H1 (cell line): ENCODE measurements around the gene OR2A2. TPM values are rescaled to one million over a fixed set of nuclear protein-coding genes. Genes with fewer than 3 reads are reported as not detected.

Experiments used
- CTCF ChIA-PET: fragments of 300-600 bp; sonication (Branson Sonifier 250); formaldehyde crosslinking; loops from one replicate; lab custom pipeline; 2021; ENCODE audit not compliant: partially characterized antibody; lab: Charles Lee
- POLR2A ChIA-PET: fragments of 300-600 bp; sonication (Branson Sonifier 250); formaldehyde crosslinking; loops from one replicate; lab custom pipeline; 2021; ENCODE audit warnings: inconsistent platforms; ENCODE audit not compliant: partially characterized antibody; lab: Charles Lee
- DNase-seq, 2 experiments: peaks; one replicate each; pipeline versions ENCODE4 v3.0.0 to v3.0.0-alpha.2; 2010 to 2022; ENCODE audit warnings: low spot score in 2 of 2, low read depth in 1 of 2, mixed read lengths in 1 of 2
- FAIRE-seq: peaks from 2 replicates; lab custom pipeline; 2011; peaks lifted over from hg19 to GRCh38; lab: Jason Lieb, UNC
- H2AFZ ChIP-seq: 2 replicates; pipeline ENCODE4 v1.8.1; 2012; ENCODE audit warnings: low read length, inconsistent platforms
- H2AK5ac ChIP-seq: 2 replicates; pipeline ENCODE4 v1.6.1; 2013; ENCODE audit warnings: low read depth, low read length
- H2BK120ac ChIP-seq: replicated peaks from 2 replicates; pipeline ENCODE3; 2013; ENCODE audit warnings: low read depth, low read length, inconsistent platforms
- H2BK12ac ChIP-seq: 2 replicates; pipeline ENCODE4 v1.6.1; 2013; ENCODE audit warnings: low read depth, low read length
- H2BK15ac ChIP-seq: 2 replicates; pipeline ENCODE4 v1.6.1; 2013; ENCODE audit warnings: low read length
- H2BK20ac ChIP-seq: 2 replicates; pipeline ENCODE4 v1.6.1; 2013; ENCODE audit warnings: low read length
- H2BK5ac ChIP-seq: 2 replicates; pipeline ENCODE4 v1.6.1; 2013; ENCODE audit warnings: low read depth, low read length
- H3K14ac ChIP-seq: 2 replicates; pipeline ENCODE4 v1.6.1; 2013; ENCODE audit warnings: inconsistent platforms; ENCODE audit not compliant: insufficient read length
- H3K18ac ChIP-seq: 2 replicates; pipeline ENCODE4 v1.6.1; 2013; ENCODE audit warnings: low read length; ENCODE audit errors: extremely low read depth
- H3K23ac ChIP-seq: 2 replicates; pipeline ENCODE4 v1.6.1; 2013; ENCODE audit warnings: inconsistent platforms; ENCODE audit not compliant: insufficient read length
- H3K23me2 ChIP-seq: 2 replicates; pipeline ENCODE4 v1.6.1; 2013; ENCODE audit warnings: low read depth, low read length
- H3K27ac ChIP-seq: 2 replicates; pipeline ENCODE4 v1.6.1; 2011; ENCODE audit warnings: low read depth, low read length, inconsistent platforms
- H3K27me3 ChIP-seq, 4 experiments: replicated peaks in 1 of 4; 1 replicate in 1 of 4; 2 replicates in 3 of 4; pipeline versions ENCODE4 v1.6.1 to v1.8.1; 2011 to 2013; ENCODE audit warnings: low read length in 3 of 4, mild to moderate bottlenecking in 3 of 4, inconsistent platforms in 2 of 4, mixed read lengths in 2 of 4, moderate library complexity in 1 of 4; ENCODE audit not compliant: control insufficient read depth in 3 of 4, insufficient read depth in 3 of 4; ENCODE audit errors: extremely low read depth in 1 of 4
- H3K36me3 ChIP-seq, 4 experiments: 2 replicates each; pipeline versions ENCODE4 v1.6.1 to v1.8.1; 2011 to 2013; ENCODE audit warnings: mild to moderate bottlenecking in 4 of 4, low read length in 3 of 4, moderate library complexity in 2 of 4, control low read depth in 1 of 4, inconsistent platforms in 1 of 4; ENCODE audit not compliant: insufficient read depth in 4 of 4, control insufficient read depth in 2 of 4
- H3K4ac ChIP-seq: replicated peaks from 2 replicates; pipeline ENCODE3; 2013; ENCODE audit warnings: low read length, low read depth, mixed read lengths, inconsistent platforms; ENCODE audit not compliant: insufficient read length
- H3K4me1 ChIP-seq, 4 experiments: replicated peaks in 1 of 4; 1 replicate in 1 of 4; 2 replicates in 3 of 4; pipeline versions ENCODE4 v1.6.1 to v1.8.1; 2011 to 2013; ENCODE audit warnings: low read length in 3 of 4, inconsistent platforms in 2 of 4, mixed read lengths in 1 of 4; ENCODE audit not compliant: insufficient read depth in 4 of 4, control insufficient read depth in 3 of 4
- H3K4me2 ChIP-seq, 2 experiments: 2 replicates each; pipeline versions ENCODE4 v1.6.1 to v1.8.1; 2011 to 2013; ENCODE audit warnings: low read depth in 2 of 2, low read length in 2 of 2, control low read depth in 1 of 2, inconsistent platforms in 1 of 2, mild to moderate bottlenecking in 1 of 2; ENCODE audit not compliant: insufficient read depth in 1 of 2
- H3K4me3 ChIP-seq, 4 experiments: fragments of 200-600, 300-600 bp in 1 of 4; sonication (generic), shearing (Covaris generic), sonication (Bioruptor Twin) in 1 of 4; 2 replicates each; pipeline versions ENCODE4 v1.5.1 to v1.8.1; 2011 to 2016; ENCODE audit warnings: low read length in 4 of 4, low read depth in 3 of 4, control low read depth in 2 of 4, inconsistent platforms in 2 of 4, mild to moderate bottlenecking in 2 of 4, mixed read lengths in 1 of 4, moderate library complexity in 1 of 4; ENCODE audit not compliant: insufficient read depth in 2 of 4; ENCODE audit errors: extremely low read depth in 1 of 4
- H3K56ac ChIP-seq: replicated peaks from 2 replicates; pipeline ENCODE3; 2013; ENCODE audit warnings: low read depth, mild to moderate bottlenecking, mixed read lengths, low read length, inconsistent platforms; ENCODE audit not compliant: insufficient read length
- H3K79me1 ChIP-seq: 2 replicates; pipeline ENCODE4 v1.6.1; 2013; ENCODE audit warnings: low read depth, low read length, control low read depth
- H3K79me2 ChIP-seq, 2 experiments: 2 replicates each; pipeline versions ENCODE4 v1.6.1 to v1.8.1; 2012 to 2013; ENCODE audit warnings: low read length in 2 of 2, mild to moderate bottlenecking in 2 of 2, inconsistent platforms in 1 of 2; ENCODE audit not compliant: insufficient read depth in 2 of 2, control insufficient read depth in 1 of 2
- H3K9ac ChIP-seq, 4 experiments: replicated peaks in 1 of 4; 1 replicate in 1 of 4; 2 replicates in 3 of 4; pipeline versions ENCODE4 v1.6.1 to v1.8.1; 2011 to 2013; ENCODE audit warnings: low read depth in 3 of 4, low read length in 3 of 4, control low read depth in 2 of 4, mild to moderate bottlenecking in 2 of 4, moderate library complexity in 2 of 4, inconsistent platforms in 1 of 4; ENCODE audit errors: extremely low read depth in 1 of 4
- H3K9me3 ChIP-seq, 2 experiments: 2 replicates each; pipeline versions ENCODE4 v1.6.1 to v1.8.1; 2012 to 2013; ENCODE audit warnings: mild to moderate bottlenecking in 2 of 2, moderate library complexity in 2 of 2, control low read depth in 1 of 2, inconsistent platforms in 1 of 2, low read depth in 1 of 2, low read length in 1 of 2, mixed read lengths in 1 of 2; ENCODE audit not compliant: insufficient read depth in 2 of 2
- H4K20me1 ChIP-seq, 2 experiments: replicated peaks in 1 of 2; 2 replicates each; pipeline versions ENCODE3 to v1.8.1; 2011 to 2013; ENCODE audit warnings: inconsistent platforms in 2 of 2, low read length in 2 of 2, mild to moderate bottlenecking in 1 of 2; ENCODE audit not compliant: insufficient read depth in 2 of 2, control insufficient read depth in 1 of 2
- H4K5ac ChIP-seq: 2 replicates; pipeline ENCODE4 v1.6.1; 2013; ENCODE audit warnings: low read length, low read depth, mixed read lengths, inconsistent platforms; ENCODE audit not compliant: insufficient read length
- H4K8ac ChIP-seq: 2 replicates; pipeline ENCODE4 v1.8.0; 2013; ENCODE audit warnings: mild to moderate bottlenecking, moderate library complexity, low read length, inconsistent platforms; ENCODE audit not compliant: insufficient read depth; ENCODE audit errors: extremely low read depth
- H4K91ac ChIP-seq: replicated peaks from 2 replicates; pipeline ENCODE3; 2013; ENCODE audit warnings: low read length, mixed read lengths, inconsistent platforms; ENCODE audit not compliant: insufficient read length
- CHD1 ChIP-seq: IDR thresholded peaks from 2 replicates; pipeline ENCODE4 v1.6.1; 2012; ENCODE audit warnings: low read depth, low read length, improper control_type of control experiment
- CTBP2 ChIP-seq: IDR thresholded peaks from 2 replicates; pipeline ENCODE4 v1.7.0; 2011; ENCODE audit warnings: borderline replicate concordance, mild to moderate bottlenecking, moderate library complexity, mixed read lengths, low read length; ENCODE audit not compliant: insufficient read depth, insufficient read length
- HDAC6 ChIP-seq: IDR thresholded peaks from one replicate; pipeline ENCODE4 v1.7.1; 2012; ENCODE audit warnings: low read depth, mild to moderate bottlenecking, inconsistent platforms, low read length, moderate library complexity
- JUND ChIP-seq: IDR thresholded peaks from 2 replicates; pipeline ENCODE4 v1.6.1; 2011; ENCODE audit warnings: mild to moderate bottlenecking, improper control_type of control experiment, low read length
- KDM1A ChIP-seq: fragments of 200-600, 300-600 bp; sonication (generic); IDR thresholded peaks from 2 replicates; pipeline ENCODE4 v1.7.1; 2016; ENCODE audit warnings: mild to moderate bottlenecking, low read length, borderline replicate concordance
- POU5F1 ChIP-seq: IDR thresholded peaks from 2 replicates; pipeline ENCODE4 v1.6.1; 2011; ENCODE audit warnings: low read depth, mild to moderate bottlenecking, low read length, moderate library complexity
- RBBP5 ChIP-seq: IDR thresholded peaks from 2 replicates; pipeline ENCODE4 v1.7.1; 2012; ENCODE audit warnings: low read depth, mild to moderate bottlenecking, inconsistent platforms, low read length, moderate library complexity, borderline replicate concordance
- RNF2 ChIP-seq: fragments of 200-900, 300-1000 bp; sonication (generic); IDR thresholded peaks from 2 replicates; pipeline ENCODE4 v1.7.1; 2016; ENCODE audit warnings: borderline replicate concordance, low read depth, mild to moderate bottlenecking, antibody characterized with exemption, low read length; ENCODE audit not compliant: poor library complexity, severe bottlenecking; ENCODE audit errors: missing control alignments
- RXRA ChIP-seq: IDR thresholded peaks from 2 replicates; pipeline ENCODE4 v1.6.1; 2011; ENCODE audit warnings: low read depth, mild to moderate bottlenecking, low read length, moderate library complexity; ENCODE audit not compliant: insufficient read depth
- TAF7 ChIP-seq: optimal IDR thresholded peaks from 2 replicates; pipeline ENCODE3; 2011; ENCODE audit warnings: low read depth, mild to moderate bottlenecking, inconsistent platforms, low read length, moderate library complexity, borderline replicate concordance
- TBP ChIP-seq: IDR thresholded peaks from 2 replicates; pipeline ENCODE4 v1.6.1; 2011; ENCODE audit warnings: low read depth, low read length, improper control_type of control experiment
- TCF12 ChIP-seq: IDR thresholded peaks from 2 replicates; pipeline ENCODE4 v1.6.1; 2011; ENCODE audit warnings: low read depth, mild to moderate bottlenecking, low read length
- WGBS, 2 experiments: shearing (Covaris generic) in 1 of 2; methylation state at CpG; one replicate each; pipeline versions ENCODE4 v1.1.6 to v1.1.7; 2013 to 2015; ENCODE audit warnings: low lambda C conversion rate in 2 of 2, mixed read lengths in 2 of 2, inconsistent platforms in 1 of 2, low coverage in 1 of 2, missing lambda C conversion rate in 1 of 2; ENCODE audit not compliant: insufficient replicate concordance in 2 of 2, insufficient coverage in 1 of 2, insufficient read length in 1 of 2; ENCODE audit errors: extremely low coverage in 1 of 2, missing lambda C conversion rate in 1 of 2; 5-methylcytosine and 5-hydroxymethylcytosine counted together
- polyA plus RNA-seq, 7 experiments: library from polyadenylated mRNA; depleted of rRNA in 3 of 7; stranded (reverse) in 5 of 7; unstranded in 2 of 7; fragments of >200 nt in 5 of 7; fragments of 200-250 nt in 2 of 7; gene quantifications; 1 replicate in 5 of 7; 2 replicates in 1 of 7; 4 replicates in 1 of 7; pipeline versions ENCODE4 v1.2.1 to v1.2.3, GENCODE V29; 2011 to 2013; ENCODE audit warnings: missing spikeins in 2 of 7, mixed read lengths in 2 of 7
- total RNA-seq: library from RNA; stranded (reverse); fragmentation: NEBNext Ultra II Directional; extraction: Animal tissue kit (Norgen Biotek cat#: 25700); gene quantifications from 2 replicates; pipeline ENCODE4 v1.2.1, GENCODE V29; 2021
- TF ChIP-seq, protein P1 (sequence below): IDR thresholded peaks from 2 replicates; pipeline ENCODE4 v1.6.1; 2012; ENCODE audit warnings: low read length, inconsistent platforms

OR2A2 gene
- total and polyA plus RNA-seq, 2 of the 8 experiments (the other 6 are each of a cell fraction or from before 2014, with no cell fraction given) = not detected

GRCh38 chr7:144137501-144137900 lies 28.1 kb downstream of the OR2A2 start:
- Histone ChIP-seq H3K14ac (no peak overlapping the region), H4K20me1 (no peaks in the 10 kb centered on the region), H2BK20ac (no peak overlapping the region), H4K91ac (no peak overlapping the region), H3K4me3 (no peak overlapping the region), H3K56ac (no peak overlapping the region), H3K36me3 (no peaks in the 10 kb centered on the region), H2BK12ac (no peak overlapping the region), H3K4ac (no peak overlapping the region), H2BK15ac (no peak overlapping the region), H3K9ac (no peak overlapping the region), H3K27ac (no peak overlapping the region), H4K5ac (no peak overlapping the region), H3K79me2 (no peaks in the 10 kb centered on the region), H3K9me3 (no peaks in the 10 kb centered on the region), H4K8ac (no peak overlapping the region), H2BK120ac (no peak overlapping the region), H3K23me2 (no peaks in the 10 kb centered on the region), H3K27me3 (no peaks in the 10 kb centered on the region), H2BK5ac (no peak overlapping the region), H3K23ac (no peak overlapping the region), H3K18ac (no peak overlapping the region), H2AK5ac (no peak overlapping the region), H2AFZ (no peak overlapping the region), H3K79me1 (no peaks in the 10 kb centered on the region), H3K4me2 (no peak overlapping the region), H3K4me1 (no peaks in the 10 kb centered on the region)
- ChIA-PET CTCF (interaction anchor here (0.7 to 1.9 kb wide), 3 partner anchors 9 to 256 kb away, joined by 4 to 8 read pairs (median 4); no protein-coding TSS in a partner anchor), POLR2A (no interaction called here)
- 100% methylated on average over 1 of the region's 1 CpG; no CpG with 5 or more reads in 1 of the 2 experiments for WGBS, 2 experiments
- no peak for FAIRE-seq
- DNase-seq = no peak
- no peak for TF ChIP-seq TAF7
- no peak for TF ChIP-seq CHD1
- no peak for TF ChIP-seq POU5F1
- no peak for TF ChIP-seq RXRA
- TF ChIP-seq, protein P1, sequence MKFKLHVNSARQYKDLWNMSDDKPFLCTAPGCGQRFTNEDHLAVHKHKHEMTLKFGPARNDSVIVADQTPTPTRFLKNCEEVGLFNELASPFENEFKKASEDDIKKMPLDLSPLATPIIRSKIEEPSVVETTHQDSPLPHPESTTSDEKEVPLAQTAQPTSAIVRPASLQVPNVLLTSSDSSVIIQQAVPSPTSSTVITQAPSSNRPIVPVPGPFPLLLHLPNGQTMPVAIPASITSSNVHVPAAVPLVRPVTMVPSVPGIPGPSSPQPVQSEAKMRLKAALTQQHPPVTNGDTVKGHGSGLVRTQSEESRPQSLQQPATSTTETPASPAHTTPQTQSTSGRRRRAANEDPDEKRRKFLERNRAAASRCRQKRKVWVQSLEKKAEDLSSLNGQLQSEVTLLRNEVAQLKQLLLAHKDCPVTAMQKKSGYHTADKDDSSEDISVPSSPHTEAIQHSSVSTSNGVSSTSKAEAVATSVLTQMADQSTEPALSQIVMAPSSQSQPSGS = no peak
- no peak for TF ChIP-seq TBP
- TF ChIP-seq RBBP5 = no peak
- no peak for TF ChIP-seq KDM1A
- no peak for TF ChIP-seq JUND
- TF ChIP-seq TCF12 = no peak
- no peak for TF ChIP-seq CTBP2
- no peak for TF ChIP-seq RNF2
- TF ChIP-seq HDAC6 = no peak
